ENCODE results near the gene DKK1.

Gene DKK1, protein sequence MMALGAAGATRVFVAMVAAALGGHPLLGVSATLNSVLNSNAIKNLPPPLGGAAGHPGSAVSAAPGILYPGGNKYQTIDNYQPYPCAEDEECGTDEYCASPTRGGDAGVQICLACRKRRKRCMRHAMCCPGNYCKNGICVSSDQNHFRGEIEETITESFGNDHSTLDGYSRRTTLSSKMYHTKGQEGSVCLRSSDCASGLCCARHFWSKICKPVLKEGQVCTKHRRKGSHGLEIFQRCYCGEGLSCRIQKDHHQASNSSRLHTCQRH

DNA sequence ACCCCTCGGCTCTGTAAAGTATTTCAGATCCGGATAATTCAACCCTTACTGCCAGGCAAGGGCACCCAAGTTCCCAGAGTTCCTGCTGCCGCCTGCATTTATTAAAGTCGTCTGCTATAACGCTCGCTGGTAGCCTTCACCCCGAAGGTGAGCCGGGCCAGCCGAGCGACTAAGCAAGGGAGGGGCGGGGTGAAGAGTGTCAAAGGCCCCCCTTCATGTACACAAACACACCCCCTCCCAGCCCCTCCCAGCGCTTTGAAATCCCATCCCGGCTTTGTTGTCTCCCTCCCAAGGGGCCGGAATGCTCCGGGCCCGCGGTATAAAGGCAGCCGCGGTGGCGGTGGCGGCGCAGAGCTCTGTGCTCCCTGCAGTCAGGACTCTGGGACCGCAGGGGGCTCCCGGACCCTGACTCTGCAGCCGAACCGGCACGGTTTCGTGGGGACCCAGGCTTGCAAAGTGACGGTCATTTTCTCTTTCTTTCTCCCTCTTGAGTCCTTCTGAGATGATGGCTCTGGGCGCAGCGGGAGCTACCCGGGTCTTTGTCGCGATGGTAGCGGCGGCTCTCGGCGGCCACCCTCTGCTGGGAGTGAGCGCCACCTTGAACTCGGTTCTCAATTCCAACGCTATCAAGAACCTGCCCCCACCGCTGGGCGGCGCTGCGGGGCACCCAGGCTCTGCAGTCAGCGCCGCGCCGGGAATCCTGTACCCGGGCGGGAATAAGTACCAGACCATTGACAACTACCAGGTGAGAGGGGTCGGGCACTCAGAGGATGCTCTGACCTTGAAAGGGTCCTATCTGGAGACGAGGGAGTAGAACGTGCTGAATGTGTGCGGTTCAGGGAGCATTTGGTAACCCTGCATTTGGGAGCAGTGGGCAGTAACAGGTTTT is at the start of gene DKK1:
DKK1 (plus strand) TSS at position 349 of the 889 bp plus-strand sequence; CDS start at position 503, 154 bp downstream.
- DNase-seq (ENCODE audit: low read depth in 2 of 2, low spot score in 1 of 2) = no peak

DNA sequence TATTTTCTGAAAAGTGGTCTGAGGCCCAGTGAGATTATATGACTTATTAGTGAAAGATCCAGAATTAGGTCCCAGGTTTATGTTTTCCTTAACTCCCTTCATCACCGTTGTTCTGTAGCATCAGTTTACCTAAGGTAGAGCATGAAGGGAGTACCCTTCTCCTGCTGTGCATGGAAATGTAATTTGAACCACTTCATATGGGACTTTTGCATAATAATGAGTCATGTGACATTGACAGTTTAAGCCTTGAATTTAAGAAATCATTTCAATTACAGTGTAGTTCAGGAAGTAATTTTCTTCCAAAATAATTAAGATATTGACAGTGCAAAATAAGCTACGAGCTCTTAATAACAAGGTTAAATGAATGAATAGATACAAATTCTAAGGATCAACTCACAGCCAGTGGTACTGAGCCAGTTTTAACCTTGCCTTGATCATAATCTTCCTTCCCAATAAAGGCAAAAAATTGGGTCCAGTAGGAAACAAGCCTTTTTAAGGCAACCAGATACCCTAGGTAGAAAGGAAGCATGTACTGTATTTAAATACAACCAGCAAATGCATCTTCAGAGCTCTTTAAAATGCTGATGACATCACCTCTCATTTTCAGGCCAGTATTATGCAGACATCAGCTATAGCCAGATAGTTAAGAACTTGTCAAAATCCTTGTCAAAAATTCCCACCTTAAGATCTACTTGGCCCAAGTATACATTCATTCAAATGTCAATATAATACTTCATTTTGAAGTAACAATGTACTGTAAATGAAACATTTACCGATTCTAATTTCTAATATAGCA is 48.8 kb upstream of the DKK1 start:
- no peak for DNase-seq (ENCODE audit: low read depth in 2 of 2, low spot score in 1 of 2)

DNA sequence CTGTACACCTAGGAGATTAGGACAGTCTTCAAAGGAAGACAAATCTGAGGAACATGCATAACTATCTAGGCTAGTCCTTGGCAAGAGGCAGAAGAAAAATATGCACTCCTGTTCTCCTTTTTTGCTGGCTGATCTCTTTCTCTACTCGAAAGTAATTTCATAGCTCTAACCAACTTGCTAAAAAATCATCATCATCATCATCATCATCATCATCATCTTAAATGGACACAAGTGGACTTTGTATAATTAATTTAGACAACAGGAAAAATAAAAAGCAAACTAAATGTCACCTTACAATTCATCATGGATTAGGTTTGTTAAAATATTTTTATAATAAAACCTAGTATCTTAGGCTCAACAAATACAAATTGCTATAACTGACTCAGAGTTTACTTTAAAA is 47.2 kb upstream of the DKK1 start:
- DNase-seq (ENCODE audit: low read depth in 2 of 2, low spot score in 1 of 2) = no peak

DNA sequence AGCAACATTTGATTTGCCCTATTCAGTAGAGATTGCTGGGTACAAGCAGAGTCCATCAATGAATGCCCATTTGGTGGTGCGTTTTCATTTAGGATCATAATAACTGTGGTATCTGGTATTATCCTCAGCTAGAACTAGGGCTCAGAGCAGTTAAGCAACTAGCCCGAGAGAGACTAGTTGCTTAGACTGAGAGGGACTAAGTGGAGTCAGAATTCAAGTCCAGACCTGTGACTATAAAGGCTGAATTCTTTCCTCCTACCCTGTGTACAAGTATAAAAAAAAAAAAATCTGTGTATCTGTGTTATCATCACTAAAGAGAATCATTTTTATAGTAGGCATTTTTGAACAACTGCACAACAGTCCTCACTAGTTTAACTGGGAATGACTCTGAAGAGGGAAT is 45.3 kb upstream of the DKK1 start:
- DNase-seq (ENCODE audit: low read depth in 2 of 2, low spot score in 1 of 2) = no peak

DNA sequence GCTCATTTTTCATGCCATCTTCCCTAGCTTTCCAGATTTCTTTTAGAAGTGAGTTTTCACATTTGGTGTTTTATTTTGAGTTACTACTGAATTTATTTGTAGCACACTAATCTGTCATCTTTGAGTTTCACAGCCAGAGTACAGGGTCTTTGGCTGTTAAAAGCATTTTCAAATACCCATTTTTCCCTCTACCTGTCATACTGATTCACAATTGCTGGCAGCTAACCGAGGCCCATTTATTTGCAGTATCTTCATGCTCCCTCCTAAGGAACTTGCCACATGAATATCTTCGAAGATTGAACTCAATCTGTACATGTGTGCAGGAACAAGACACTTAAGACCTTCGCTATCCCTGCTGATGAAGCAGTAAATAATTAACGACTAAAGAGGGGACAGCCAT is 44.8 kb upstream of the DKK1 start:
- no peak for DNase-seq (ENCODE audit: low read depth in 2 of 2, low spot score in 1 of 2)

DNA sequence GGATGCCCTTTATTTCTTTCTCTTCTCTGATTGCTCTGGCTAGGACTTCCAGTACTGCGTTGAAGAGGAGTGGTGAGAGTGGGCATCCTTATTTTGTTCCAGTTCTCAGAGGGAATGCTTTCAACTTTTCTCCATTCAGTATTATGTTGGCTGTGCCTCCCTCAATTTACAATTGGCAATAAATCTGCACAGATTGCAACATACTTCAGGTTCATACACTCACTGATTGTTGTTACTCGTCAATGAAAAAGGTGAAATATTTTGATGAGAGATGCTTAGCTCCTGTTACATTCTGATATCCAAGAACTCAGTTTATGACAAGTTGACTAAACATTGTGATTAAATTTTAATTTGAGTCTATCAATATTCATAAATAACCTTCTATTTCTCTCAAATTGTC is 37.9 kb upstream of the DKK1 start:
- DNase-seq (ENCODE audit: low read depth in 2 of 2, low spot score in 1 of 2) = no peak

DNA sequence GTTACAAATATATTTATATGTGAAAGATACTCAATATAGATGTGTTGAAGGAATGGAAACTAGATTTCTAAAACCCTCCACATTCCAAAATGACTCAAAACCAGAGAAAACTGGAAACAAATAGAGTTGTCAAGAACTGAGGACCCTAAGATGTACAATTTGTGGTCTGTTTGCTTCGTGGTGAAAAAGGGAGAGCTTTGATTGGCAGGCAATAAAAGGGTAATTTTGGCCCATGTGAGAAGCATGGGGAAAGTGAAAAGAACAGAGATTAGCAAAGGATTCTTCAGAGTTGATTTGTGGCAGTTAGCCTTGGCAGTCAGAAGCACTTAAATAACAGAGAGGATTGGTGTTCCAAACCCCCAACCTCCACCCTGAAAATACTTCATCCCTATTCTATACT is 37.1 kb upstream of the DKK1 start:
- DNase-seq (ENCODE audit: low read depth in 2 of 2, low spot score in 1 of 2) = no peak

DNA sequence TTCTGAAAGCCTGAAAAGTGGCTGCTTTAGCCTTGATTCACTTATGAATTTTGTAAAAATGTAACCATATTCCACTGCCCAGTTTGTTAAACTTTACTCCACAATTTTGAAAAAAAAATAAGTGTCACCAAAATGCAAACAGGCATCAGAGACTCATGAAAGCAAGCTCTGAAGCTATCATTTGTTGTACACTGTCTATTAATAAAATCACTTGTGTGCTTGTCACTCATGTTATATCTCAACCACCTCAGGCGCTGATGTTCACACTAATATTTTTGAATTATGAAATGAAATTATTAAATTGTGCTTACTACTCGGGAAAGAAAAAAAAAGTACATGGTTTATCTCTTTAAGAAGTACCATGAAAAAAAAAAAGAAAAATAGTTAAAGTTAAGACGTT is 34.5 kb upstream of the DKK1 start:
- DNase-seq (ENCODE audit: low read depth in 2 of 2, low spot score in 1 of 2) = no peak

DNA sequence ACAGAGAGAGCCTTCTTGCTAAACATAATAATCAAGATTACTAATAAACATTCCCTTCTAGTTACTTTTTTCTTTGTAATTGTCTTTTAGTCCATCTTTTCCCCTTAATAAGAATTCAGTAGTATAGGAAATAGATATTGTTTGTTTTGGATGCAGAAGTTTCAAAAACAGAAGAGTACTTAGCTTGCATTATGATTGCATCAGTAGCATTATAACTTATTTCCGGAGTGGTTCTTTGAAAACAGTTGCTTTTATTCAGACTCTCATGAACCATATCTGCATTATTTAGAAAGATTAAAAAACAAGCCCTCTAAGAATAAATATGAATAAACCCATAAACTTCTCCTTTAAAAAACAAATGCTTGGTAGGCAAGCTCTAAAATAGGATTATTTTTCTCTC is 34.0 kb upstream of the DKK1 start:
- no peak for DNase-seq (ENCODE audit: low read depth in 2 of 2, low spot score in 1 of 2)

DNA sequence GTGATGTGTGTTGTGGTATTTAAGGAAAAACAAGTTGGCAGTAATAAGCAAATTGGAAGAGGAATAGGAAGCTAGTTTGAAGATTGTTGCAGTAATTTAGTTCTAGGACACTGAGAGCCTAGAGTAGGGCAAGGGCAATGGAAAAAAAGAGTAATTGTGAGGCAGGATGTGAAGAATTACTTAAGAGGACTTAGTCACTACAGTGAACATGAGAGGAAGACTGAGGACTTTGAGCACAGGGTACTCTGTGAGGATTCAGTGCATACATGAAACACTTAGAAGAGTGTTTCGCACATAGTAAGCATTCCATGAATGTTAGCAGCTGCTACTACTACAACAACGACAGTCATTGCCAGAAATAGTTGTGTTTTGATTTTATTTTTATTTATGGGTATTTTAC is 30.9 kb upstream of the DKK1 start:
- no peak for DNase-seq (ENCODE audit: low read depth in 2 of 2, low spot score in 1 of 2)

DNA sequence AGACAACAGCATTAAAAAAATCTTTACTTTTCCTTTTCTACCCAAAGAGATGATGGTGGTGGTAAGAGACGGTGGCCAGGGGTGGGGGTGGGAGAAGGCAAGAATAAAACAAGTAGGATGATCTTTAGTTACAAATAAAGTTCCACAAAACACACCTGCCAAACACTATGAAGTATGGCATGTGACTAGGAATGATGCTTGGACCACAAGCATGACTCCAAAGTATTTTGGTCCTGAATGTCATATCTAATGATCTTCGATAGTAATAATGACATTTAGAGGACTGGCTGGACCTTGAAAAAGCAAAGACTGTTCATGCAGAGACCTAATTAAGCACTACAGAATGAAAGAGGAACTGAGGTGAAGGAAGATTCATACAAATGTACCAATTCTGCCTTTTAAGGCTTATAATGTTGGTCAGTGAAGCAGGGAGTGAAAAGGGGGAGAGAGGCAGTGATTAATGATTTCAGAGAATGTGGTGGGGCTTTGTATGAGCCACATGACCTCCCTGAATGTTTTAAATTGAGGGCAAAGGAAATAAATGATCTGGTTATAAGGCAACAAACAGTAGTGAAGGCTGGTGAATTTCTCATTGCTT is 29.6 kb upstream of the DKK1 start:
- DNase-seq (ENCODE audit: low read depth in 2 of 2, low spot score in 1 of 2) = no peak

DNA sequence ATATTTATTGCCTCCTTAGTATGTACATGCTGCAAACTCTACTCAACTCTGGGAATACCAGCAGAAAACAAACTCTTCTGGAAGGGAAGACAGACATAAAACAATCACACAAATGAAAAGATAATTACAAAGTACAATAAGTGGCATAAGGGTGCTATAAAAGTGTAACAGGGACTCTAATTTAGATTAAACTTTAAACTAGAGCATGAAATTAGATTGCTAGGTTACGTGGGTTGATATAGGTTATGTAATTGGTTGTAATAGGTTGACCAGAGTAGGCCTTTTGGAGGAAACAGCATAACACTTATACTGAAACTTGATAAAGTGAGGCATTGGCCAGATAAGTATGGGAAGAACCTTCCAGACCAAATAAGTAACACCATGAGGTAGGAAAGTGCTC is 26.2 kb upstream of the DKK1 start:
- DNase-seq (ENCODE audit: low read depth in 2 of 2, low spot score in 1 of 2) = no peak

DNA sequence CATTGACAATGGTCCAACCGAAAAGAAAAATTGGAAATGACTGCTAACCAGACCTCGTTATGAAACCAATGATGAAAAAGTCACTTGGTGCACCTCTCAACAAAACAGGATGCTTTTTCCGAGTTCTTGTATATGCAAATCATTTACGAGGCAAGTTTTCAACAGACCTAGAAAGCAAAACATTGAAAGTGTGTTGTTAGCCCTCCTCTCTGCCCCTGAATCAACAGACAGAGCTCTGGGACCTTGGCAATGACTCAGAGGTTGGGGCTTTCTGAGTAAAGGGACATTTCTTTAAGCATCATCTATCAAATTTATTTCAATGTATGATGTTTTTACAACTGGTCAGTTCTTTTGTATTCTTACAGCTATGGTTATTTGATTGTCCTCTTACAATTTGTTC is 16.3 kb upstream of the DKK1 start:
- no peak for DNase-seq (ENCODE audit: low read depth in 2 of 2, low spot score in 1 of 2)

DNA sequence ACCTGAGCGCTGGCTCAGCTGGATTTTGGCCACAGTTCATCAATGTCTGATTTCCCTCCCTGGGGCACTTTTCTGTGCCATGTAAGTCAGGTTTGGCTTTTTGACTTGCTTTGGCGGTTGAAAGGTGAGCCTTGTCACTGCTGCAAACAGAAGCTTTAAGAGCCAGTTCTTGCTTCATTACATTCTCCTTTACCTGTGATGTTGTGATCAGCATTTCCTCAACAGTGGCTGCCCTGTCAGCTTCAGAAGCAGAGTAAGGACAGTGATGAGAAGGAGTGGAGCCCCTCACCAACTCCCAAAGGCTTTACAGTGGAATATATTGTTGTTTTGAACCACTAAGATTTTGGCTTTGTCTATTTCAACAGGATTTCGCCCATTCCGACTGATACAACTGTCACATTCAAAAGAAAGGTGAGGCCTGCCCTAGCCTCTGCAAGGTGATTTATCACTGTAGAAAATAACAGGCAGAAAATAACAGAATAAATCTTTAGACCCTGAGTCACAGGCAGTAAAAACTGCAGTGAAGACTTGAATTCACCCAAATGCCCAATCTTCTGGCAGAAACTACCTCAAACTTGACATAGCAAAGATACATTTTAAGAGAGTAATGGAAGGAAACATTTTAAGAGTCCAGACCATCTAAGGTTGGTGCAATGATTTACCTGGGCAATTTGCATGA is 13.3 kb upstream of the DKK1 start:
- DNase-seq (ENCODE audit: low read depth in 2 of 2, low spot score in 1 of 2) = no peak

DNA sequence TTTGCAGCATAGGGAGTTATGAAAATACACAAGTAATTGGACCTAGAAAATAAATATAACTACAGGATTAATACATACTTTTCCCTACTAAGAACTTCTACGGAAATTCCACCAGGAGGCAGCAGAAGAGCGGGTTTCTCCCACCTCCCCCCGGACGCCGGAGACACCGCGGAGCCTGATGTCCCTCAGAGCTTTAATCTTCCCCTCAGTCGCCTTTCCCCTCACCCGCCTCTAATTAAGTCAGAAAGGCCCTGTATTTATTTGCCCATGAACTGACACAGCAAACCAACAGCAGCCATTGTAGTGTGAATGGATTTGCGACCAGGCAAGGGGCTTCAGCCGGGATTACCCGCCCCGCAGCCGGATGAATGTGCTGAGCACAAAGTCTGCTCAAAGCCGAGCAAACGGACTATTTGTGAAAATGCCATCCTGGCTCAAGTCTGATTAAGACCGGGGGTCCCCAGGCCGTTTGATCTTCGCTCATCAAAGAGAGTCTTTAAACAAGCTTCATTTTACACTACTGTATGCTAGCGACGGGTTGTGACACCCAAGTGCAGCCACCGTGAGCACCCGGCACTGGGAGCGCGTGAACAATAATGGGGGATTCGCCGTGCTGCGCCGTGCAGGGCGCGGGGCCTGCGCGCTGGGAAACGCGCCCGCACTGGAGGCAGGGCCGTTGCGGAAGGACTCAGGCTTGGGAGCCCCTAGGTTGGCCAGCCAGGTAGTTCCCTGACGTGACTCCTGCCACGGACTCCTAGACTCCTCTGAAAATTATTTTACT is 5.6 kb upstream of the DKK1 start:
- no peak for DNase-seq (ENCODE audit: low read depth in 2 of 2, low spot score in 1 of 2)

DNA sequence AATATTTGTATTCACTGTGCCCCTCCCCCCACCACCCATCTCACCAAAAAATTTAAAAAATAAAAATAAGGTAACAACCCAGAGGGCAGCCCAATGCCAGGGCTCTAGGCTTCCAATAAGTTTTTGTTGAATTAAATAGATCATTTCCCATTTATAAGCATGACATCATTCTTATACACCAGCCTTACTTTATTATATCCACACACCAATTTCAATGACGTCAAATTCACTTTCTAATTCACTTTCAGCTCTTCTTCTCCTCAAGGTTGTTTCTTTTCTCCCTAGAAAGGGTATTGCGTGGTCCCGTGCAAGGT is 1.2 kb upstream of the DKK1 start:
- no peak for DNase-seq (ENCODE audit: low read depth in 2 of 2, low spot score in 1 of 2)

DNA sequence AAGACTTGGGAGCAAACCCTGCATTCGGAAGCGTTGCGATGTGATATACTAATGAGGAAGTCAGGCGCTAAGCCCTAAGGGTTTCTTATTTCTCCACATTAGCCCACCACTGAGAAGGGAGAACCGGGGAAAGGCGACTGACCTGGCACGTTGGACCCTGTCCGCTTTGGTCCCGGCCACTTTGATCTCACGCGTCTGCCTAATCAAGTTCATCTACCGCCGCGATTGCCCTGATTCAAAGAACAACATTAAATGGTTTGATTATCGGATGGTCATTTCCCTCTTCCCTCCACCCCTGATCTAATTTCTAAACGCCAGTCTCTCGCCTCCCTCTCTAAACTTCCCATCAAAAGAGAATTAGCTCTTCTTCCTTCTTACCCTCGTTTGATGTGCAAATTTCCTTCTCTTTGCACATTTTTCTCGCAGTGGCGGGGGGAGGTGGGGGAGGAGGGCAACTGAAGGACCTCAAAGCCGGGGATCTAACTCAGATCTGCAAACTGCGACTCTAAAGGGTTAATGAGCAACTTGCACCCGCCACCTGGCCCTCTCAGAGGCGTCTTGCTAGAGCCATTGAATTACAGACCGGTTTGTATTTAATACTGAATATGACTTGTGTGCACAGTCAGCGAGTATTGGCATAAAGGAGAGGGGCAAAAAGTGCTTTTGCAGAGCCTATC is 687 bp upstream of the DKK1 start:
- DNase-seq (ENCODE audit: low read depth in 2 of 2, low spot score in 1 of 2) = no peak

DNA sequence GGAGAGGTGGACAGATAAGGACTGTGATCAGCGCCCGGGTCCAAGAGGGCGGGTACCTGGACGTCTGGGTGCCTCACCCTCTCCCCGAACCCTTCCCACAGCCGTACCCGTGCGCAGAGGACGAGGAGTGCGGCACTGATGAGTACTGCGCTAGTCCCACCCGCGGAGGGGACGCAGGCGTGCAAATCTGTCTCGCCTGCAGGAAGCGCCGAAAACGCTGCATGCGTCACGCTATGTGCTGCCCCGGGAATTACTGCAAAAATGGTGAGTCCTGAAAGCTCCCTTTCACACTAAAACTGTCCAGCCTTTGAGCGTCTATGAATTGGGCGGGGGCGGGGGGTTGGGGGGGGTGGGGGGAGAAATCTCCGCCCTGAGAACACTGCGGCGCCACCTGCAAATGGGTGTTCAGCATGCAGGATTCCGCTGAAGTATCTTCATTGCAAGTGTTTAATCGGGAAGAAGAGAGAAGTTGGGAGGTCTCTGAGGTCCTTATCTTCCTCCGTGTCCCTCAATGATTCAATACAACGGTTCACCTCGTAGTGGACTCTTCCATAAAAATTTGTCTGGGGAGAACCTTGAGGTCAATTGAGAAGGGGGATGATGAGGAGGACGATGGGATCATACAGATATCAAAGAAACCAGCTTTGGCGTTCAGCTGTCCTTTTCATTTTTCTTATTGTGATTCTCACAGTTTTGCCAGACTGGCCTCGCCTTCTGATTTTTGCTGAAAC is 906 bp downstream of the DKK1 start:
- DNase-seq (ENCODE audit: low read depth in 2 of 2, low spot score in 1 of 2) = no peak

DNA sequence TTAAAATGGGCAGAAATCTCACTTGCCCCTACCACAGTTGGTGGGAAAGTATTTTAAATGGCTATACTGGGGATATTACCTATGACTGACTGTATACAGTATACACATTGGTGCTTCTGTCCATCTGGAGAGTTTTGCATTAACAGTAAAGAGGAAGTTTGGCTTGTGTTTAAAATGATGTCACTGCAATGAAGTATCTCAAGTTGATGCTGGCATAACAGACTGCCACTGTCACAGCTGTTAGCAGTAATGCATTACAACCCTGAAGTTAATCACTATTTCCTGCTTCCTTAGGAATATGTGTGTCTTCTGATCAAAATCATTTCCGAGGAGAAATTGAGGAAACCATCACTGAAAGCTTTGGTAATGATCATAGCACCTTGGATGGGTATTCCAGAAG is 1.9 kb downstream of the DKK1 start:
- DNase-seq (ENCODE audit: low read depth in 2 of 2, low spot score in 1 of 2) = no peak
